GM21619 (cell line): ENCODE data around the gene STOML1.
"Not testable (repeated sequence)": the region's sequence is repeated elsewhere in the genome, so short reads cannot be mapped to it uniquely, and the experiment has no call there.

Source experiments
- ATAC-seq: cut with Tn5 transposase; IDR thresholded peaks from one replicate; pipeline ENCODE4 v1.9.1; 2021; ENCODE audit not compliant: unreplicated experiment

The STOML1 gene

DNA sequence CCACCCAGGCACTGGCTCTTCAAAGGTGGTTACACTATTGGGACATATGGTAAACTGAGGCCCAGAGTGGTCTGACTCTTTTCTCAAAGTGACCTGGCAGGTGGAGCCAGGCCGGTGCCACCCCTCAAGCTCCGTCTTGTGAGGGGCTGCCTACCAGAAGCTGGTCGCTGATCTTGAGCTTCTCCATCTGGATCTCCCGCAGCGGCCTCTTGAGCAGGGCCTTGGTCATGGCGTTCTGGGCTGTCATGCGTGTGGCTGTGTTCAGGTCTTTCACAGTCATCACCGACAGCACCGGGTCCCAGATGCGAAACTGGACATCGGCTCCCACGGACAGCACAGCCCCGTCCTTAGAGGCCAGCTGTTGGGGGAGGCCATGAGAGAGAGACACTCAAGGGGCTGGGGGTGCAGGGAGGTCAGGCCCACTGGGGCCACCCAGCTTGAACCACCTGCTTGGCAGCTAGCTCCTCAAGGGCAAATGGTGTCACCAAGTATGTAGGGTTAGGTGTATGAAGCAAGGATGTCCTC, 3.6 kb downstream of the STOML1 start:
- no peak for ATAC-seq

GRCh38 chr15:73987681-73988444, 4.2 kb downstream of the STOML1 start:
- ATAC-seq = no peak

GRCh38 chr15:73987250-73987649, 4.8 kb downstream of the STOML1 start:
- no peak for ATAC-seq

DNA sequence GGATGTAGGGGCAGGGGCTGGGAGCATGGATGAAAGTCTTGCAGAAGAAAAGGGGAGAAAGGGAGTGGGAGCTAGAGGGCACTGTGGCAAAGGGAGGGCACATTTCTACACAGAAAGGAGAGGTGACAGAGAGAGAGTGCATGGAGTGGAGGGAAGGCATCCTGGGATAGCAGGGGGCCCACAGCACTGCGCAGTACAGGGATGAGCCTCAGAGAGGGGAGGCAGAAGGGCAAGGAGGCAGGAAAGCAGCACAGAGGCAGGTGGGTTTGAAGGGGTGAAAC, 5.4 kb downstream of the STOML1 start:
- no peak for ATAC-seq

- no peak for ATAC-seq
Measured at GRCh38 chr15:73986055-73986775, 5.9 kb downstream of the STOML1 start.

DNA sequence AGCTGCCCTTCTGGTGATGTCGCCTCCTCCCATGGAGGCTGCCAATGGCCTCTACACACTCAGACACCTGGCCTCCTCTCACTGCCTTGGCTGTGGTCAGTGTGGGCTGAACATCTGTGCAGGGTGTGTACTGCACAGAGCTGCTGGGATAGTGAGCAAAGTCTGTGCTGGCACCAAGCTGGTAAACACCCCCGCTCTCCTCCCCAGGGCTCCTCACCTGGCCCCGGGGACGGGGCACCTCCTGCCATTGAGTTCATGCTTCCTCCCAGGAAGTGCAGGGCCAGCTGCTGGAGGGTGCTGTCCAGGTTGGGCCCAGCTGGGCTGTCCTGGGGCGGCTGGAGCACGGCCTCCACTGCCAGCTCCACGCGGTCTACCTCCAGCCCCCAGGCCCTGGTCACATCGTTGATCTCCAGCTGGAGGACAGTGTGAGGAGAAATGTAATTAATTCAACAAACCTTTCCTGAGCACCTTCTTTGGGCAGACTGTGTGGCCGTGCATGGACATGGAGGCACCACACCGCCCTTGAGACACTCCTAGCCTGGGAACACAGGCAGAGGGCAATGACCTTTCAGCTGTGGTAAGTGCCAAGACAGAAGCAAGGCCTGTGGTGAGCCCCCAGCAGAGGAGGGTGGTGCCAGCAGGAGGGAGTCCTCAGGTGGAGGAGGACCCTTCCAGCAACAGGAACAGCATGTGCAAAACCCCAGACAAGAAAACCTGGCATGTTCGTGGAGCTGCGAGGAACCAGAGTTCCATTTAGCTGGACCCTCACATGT, 6.8 kb downstream of the STOML1 start:
- ATAC-seq = no peak

DNA sequence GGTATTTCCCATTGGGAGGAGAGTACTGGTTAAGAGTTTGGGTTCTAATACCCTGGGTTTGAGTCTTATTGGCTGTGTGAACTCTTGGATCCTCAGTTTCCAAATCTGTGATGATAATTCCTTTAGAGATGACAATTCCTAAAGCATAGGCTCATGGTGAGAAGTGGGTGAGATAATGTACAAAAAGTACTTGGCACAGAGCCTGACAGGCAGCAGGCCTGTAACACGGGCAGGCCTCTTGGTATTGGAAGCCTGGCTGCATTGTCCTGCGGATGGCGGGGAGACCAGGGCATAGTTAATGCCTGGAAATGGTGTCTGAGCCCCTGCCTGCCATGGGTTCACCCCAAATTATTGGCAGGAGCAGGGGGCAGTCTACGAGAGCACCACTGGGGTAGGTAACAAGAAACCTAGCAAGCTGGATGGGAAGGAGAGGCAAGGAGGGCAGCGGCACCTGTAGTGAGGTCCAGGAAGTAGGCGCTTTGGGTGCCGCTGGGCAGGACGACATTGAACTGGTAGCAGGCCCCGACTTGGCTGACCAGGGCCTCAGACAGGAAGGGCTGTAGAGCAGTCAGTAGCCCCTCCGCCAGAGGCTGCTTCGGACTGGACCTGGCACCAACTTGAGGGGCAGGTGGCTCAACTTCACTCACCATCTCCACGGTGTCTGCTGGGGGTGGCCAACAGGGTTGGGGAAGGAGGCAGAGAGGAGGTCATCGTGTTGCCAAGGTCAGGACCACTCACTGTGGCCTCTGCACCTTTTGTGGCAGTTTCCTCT, 7.7 kb downstream of the STOML1 start:
- no peak for ATAC-seq

DNA sequence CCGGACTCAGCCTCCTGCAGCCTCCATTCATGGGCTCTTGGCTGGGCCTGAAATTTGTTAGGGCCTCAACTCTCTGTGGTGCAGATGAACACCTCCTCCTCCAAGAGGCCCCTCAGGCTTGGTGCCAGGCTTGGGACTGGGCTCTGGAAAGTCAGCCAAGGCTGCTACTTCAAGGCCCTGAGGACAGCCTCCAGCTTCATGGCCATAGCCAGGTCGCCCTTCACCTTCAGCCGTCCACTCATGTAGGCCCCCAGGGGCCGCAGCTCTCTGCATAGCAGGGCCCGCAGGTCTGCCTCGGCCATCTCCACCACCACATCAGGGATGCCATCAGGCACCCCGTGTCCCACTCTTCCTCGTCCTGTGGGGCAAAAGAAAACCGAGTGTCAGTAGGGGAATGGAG, 8.3 kb downstream of the STOML1 start:
- no peak for ATAC-seq

- no peak for ATAC-seq
Measured at GRCh38 chr15:73983211-73983727, 8.8 kb downstream of the STOML1 start.

GRCh38 chr15:73982222-73982962, 9.7 kb downstream of the STOML1 start:
- ATAC-seq = no peak

GRCh38 chr15:73981761-73982221, 10.3 kb downstream of the STOML1 start:
- no peak for ATAC-seq

DNA sequence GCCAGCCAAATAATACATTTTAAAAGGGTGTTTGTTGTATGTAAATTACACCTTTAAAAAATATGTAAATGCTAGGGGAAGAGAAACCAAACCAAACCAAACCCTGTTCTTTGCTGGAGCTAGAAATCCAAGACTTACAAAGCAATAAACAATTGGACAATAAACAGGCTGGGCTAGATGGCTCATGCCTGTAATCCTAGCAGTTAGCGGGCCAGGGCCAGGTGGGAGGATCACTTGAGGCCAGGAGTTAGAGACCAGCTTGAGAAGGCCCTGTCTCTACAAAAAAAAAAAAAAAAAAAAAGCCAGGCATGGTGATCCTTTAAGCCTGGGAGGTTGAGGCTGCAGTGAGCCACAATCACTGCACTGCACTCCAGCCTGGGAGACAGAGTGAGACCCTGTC, 12.5 kb downstream of the STOML1 start:
- ATAC-seq = no peak

DNA sequence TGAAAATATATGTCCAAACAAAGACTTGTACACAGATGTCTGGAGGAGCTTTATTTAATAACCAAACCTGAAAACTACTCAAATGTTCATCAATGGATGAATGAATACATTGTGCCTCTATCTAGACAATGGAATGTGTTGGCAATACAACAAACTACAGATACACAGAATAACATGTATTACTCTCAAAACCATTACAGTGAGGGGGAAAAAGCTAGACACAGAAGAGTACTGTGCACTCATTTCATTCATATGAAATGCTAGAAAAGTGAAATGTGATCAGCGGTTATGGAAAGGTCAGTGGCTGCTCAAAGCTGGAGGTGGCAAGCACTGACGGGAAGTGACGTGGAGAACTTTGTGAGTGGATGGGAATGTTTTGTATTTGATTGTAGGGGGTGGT, 13.2 kb downstream of the STOML1 start:
- no peak for ATAC-seq

GRCh38 chr15:73975440-73976125, 16.5 kb downstream of the STOML1 start:
- not testable (repeated sequence) for ATAC-seq

DNA sequence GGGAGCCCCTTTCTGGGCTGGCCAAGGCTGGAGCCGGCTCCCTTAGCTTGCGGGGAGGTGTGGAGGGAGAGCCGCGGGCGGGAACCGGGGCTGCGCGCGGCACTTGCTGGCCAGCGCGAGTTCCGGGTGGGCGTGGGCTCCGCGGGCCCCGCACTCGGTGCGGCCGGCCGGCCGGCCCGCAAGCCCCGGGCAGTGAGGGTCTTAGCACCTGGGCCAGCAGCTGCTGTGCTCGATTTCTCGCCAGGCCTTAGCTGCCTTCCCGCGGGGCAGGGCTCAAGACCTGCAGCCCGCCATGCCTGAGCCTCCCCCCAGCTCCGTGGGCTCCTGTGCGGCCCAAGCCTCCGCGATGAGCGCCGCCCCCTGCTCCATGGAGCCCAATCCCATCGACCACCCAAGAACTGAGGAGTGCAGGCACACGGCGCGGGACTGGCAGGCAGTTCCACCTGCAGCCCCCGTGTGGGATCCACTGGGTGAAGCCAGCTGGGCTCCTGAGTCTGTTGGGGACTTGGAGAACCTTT, 18.4 kb downstream of the STOML1 start:
- ATAC-seq = not testable (repeated sequence)

DNA sequence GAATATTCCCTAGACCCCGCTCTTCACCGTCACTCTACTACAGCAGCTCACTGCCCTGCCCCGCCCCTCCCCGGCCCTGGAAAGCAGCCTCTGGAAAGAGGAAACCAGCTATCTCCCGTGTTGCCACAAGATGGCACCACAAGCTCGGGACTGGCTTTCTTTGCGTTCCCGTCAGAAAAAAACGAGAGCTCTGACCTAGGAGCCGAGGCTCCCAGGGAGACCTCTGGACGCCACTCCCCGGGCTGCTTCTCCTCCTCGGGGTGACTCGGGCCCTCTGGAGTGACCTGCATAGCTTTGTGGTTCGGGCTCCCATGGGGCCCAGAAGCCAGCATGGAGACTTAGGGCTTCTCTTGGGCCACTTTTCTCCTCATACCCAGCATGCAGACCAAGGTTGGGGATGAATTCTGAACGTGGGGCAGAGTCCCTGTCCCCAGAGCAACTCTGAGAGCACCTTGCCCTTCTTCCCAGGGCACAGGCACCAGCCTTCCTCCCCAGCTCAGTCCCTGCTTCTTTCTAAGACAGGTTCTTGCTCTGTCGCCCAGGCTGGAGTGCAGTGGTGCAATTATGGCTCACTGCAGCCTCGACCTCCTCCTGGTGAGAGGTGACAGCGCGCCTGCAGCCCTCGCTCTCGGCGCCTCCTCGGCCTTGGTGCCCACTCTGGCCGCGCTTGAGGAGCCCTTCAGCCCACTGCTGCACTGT, 19.0 kb downstream of the STOML1 start:
- no peak for ATAC-seq

GRCh38 chr15:73969151-73969759, 22.8 kb downstream of the STOML1 start:
- no peak for ATAC-seq

DNA sequence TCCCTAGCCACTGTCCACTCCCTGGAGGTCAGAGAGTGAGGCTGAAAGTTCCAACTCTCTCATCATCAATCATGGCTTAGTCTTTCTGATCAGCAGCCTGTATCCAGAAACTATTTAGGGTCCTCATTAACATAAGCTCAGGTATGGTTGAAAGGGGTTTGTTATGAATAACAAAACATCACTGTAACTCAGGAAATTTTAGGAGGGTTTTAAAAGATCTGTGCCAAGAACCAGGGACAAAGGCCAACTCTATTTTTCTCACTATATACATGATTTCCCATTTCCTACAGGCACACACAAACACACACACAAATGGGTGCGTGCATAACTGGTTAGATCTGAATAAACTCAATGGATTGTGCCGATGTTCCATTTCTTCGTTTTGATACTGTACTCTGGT, 23.6 kb downstream of the STOML1 start:
- ATAC-seq = no peak
